Stimulated activated CD8-positive, alpha-beta memory T cell treated with anti-CD3 and anti-CD28 coated beads, Interleukin-4, amount 100 ng/mL, for 24 hours (primary cell): ENCODE data around the gene CHD3.
A peak's percentile ranks its signal among the peaks of the same experiment; 100 is the strongest.
"Not testable (repeated sequence)": the region's sequence is repeated elsewhere in the genome, so short reads cannot be mapped to it uniquely, and the experiment has no call there.

ENCODE experiments used
- DNase-seq: peaks from one replicate; pipeline ENCODE4 v3.0.0-alpha.2; 2020; ENCODE audit warnings: low read depth

CHD3 gene

DNA sequence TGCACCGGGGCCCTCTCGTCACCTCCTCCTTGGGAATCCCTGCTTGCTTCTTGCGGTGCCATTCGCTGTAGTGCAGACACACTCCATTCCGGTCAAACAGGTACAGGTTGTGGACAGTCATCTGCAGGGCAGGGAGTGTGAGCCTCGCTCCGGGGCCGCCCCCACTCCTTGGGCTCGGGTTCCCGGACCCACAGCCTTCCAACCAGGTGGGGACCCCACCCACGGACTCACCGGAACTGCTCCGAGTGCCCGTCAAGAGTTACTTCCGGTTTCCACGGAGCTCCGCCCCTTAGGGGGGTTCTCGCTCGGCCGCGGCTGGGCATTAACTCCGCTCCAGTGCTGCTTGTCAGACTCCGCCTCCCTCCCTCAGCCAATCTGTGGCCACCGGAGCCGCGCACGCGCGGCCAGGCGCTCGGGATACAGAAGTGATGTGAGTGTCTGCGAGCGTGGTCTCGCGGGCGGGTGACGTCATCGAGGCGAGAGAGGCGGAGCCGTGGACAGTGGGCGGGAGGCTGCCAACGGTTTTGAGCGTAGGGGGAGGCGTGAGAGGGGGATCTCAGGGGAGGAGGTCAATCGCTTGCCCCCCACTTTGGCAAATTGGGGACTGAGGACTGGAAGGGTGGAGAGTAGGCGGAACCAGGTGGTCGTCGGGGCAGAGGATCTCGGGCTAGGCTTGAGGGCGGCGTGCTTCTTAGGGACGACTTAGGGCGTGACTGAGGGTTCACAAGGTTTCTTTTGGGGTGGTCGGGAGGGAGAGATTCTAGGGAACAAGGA lies 43.3 kb downstream of the CHD3 start, which contains the start of the genes CNTROB and TRAPPC1:
CNTROB (plus strand) TSS at position 498 of the 774 bp plus-strand sequence. CDS start 874 bp downstream, outside the sequence.
TRAPPC1 (minus strand) TSS at position 238 of the 774 bp plus-strand sequence; CDS start at position 121, 117 bp downstream.
- peak; percentile 99 for DNase-seq

- DNase-seq, result no peak
These were observed 43.9 kb downstream of the CHD3 start for GRCh38 chr17:7932483-7932891.

- no peak for DNase-seq
These were observed 44.4 kb downstream of the CHD3 start for GRCh38 chr17:7932949-7933348.

- no peak for DNase-seq
These were observed 47.3 kb downstream of the CHD3 start for GRCh38 chr17:7935859-7936258.

DNA sequence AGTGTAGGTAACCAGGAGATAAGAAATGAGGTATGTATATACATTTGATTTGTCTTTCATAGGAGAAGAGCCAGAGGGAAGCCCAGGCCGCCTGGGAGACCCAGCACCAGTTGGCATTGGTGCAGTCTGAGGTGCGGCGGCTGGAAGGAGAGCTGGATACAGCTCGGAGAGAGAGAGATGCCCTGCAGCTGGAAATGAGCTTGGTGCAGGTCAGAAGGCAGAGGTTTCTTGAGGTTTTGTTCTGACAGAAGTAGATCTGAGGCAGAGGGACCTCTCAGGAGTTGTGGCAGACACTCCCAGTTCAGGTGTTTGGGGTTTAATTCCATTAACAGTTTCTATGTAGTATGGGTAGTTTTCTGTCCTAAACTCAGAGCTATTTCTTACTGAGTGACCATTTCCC lies 51.4 kb downstream of the CHD3 start:
- DNase-seq, result no peak

DNA sequence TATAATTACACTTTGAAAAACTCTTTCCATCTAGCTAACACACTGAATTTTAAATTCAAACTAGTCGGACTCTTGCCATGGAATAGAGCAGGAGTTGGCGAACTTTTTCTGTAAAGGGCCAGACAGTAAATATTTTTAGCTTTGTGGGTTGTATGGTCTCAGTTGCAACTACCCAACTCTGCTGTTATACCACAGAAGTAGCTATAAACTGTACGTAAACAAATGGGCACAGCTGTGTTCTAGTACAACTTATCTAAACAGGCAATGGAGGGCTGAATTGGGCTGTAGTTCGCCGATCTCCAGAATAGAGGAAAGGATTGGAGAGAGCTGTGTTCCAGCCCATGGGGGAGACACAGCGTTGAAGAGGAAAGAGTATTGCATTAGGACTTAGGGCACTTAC lies 52.2 kb downstream of the CHD3 start:
- no peak for DNase-seq

DNA sequence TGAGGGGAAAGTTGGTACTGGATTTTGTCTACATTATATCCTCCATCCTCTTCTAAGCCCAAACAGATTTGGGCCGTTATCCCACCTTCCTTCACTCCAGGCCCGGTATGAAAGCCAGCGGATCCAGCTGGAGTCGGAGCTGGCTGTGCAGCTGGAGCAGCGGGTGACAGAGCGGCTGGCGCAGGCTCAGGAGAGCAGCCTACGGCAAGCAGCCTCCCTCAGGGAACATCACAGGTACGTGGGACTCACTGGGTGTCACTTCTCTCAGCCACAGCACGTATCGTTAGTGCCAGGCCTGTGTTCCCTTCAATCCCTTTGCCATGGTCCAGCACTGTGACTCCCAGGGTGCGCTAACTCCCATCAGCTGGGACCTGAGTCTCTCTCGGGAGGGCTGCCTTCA lies 54.7 kb downstream of the CHD3 start:
- DNase-seq, result no peak

DNA sequence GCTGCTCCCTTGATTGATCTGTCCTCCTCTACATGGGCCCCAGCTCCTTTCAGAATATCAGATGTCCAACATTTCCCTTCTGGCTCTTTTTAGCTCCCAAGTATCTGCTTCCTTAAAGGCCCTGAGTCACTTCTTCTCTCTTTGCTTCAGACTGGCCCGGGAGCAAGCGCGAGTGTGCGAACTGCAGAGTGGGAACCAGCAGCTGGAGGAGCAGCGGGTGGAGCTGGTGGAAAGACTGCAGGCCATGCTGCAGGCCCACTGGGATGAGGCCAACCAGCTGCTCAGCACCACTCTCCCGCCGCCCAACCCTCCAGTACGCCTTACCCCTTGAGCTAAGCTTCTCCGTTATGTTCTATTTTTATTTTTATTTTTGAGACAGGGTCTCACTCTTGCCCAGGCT lies 55.7 kb downstream of the CHD3 start:
- DNase-seq, result no peak

DNA sequence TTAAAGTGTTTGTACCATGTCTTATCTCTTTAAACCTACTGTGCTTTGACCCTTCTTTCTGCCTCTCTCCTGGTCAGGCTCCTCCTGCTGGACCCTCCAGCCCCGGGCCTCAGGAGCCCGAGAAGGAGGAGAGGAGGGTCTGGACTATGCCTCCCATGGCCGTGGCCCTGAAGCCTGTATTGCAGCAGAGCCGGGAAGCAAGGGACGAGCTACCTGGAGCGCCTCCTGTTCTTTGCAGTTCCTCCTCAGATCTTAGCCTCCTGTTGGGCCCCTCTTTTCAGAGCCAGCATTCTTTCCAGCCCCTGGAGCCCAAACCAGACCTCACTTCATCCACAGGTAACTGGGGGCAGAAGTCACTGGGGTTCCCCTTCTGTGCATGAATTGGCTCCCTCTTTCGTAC lies 57.1 kb downstream of the CHD3 start:
- DNase-seq, result no peak

DNA sequence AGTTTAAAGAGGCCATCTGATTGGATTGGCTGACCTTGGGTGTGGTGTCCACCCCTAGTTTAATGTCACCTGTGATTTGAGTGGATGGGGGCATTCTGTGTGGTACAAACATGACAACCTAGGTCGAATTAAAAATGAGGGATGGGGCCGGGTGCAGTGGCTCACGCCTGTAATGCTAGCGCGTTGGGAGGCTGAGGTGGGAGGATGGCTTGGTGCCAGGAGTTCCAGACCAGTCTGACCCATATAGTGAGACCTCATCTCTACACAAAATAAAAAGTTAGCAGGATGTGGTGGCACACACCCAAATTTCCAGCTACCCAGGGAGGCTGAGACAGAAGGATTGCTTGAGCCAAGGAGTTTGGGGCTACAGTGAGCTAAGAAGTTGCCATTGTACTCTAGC lies 57.9 kb downstream of the CHD3 start:
- DNase-seq, result no peak

DNA sequence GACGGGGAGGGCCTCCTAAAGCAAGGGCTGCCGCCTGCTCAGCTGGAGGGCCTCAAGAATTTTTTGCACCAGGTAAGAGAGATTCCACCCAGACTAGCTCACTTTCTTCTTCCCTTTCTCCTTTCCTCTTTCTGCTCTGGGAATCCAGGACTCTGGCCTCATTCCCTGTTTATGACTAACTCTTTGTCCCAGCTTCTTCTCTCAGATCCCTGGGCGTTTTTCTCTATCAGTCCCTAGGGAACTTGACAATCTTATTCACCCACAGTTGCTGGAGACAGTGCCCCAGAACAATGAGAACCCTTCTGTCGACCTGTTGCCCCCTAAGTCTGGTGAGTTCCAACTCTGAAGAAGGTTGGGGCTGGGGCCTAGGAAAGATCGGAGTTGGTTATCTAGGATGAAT lies 59.1 kb downstream of the CHD3 start:
- DNase-seq, result no peak

- no peak for DNase-seq
These were observed 62.0 kb downstream of the CHD3 start for GRCh38 chr17:7950578-7950977.

- DNase-seq, result peak; percentile 7
These were observed 62.7 kb downstream of the CHD3 start for GRCh38 chr17:7951143-7951792.

DNA sequence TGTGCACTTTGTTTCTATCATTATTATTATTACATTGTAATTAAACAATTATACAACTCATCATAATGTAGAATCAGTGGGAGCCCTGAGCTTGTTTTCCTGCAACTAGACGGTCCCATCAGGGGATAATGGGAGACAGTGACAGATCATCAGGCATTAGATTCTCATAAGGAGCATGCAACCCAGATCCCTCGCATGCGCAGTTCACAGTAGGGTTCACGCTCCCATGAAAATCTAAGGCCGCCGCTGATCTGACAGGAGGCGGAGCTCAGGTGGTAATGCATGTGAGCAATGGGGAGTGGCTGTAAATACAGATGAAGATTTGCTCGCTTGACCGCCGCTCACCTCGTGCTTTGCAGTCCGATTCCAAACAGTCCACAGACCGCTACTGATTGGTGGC lies 64.7 kb downstream of the CHD3 start:
- not testable (repeated sequence) for DNase-seq

DNA sequence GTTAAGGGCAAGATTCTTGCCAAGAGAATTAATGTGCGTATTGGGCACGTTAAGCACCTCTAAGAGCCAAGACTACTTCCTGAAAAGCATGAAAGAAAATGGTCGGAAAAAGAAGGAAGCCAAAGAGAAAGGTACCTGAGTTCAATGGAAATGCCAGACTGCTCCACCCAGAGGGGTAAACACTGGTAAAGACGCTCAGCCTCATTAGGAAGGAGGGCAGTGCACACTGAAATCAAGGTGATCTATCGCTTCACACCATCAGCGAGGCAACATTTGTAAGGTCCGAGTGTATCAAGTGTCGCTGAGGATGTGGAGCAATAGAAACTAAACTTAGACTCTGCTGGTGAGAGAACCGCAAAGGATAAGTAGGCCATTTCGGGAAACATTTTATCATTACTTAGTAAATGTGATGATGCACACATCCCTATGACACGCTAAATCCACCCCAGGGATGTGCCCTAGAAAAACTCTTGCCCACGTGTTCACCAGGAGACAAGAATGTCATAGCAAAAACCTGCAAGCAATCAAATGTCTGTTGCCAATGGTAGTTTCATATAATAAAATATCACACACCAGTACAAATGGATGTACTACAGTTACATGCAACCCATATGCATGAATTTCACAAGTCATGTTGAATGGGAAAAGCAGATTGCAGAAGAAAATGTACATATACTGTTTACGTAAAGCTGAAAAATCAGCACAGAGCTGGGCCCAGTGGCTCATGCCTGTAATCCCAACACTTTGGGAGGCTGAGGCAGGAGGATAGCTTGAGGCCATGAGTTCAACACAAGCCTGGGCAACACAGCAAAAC lies 67.0 kb downstream of the CHD3 start:
- no peak for DNase-seq

GRCh38 chr17:7956228-7956965 lies 67.8 kb downstream of the CHD3 start:
- no peak for DNase-seq

DNA sequence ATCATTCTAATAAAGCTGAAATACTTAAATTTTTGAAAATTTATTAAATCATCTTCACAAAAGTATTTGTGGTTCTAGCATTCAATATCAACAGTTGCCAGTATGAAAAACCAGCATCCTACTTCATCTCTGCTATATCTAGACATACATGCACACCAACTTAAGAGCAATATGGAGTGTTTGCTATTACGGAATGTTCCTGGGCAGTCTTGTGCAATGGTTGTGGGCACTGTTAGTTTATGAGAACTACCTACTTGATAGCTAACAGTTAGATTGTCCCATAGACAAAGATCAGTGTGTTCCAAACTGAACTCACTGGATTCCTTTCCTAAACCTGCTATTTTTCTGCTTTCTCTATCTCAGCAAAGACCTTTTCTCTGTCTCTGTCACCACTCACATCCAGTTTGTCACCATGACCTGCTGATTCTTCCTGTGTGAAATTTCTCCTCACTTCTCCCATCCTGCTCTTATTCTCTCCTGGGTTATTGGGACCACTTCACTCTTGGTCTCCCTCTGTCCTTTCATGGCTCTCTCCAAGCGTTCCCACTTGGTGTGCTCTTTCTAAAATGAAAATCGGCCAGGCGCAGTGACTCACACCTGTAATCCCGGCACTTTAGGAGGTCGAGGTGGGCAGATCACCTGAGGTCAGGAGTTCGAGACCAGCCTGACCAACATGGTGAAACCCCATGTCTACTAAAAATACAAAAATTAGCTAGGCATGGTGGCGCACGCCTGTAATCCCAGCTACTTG lies 71.1 kb downstream of the CHD3 start:
- no peak for DNase-seq

DNA sequence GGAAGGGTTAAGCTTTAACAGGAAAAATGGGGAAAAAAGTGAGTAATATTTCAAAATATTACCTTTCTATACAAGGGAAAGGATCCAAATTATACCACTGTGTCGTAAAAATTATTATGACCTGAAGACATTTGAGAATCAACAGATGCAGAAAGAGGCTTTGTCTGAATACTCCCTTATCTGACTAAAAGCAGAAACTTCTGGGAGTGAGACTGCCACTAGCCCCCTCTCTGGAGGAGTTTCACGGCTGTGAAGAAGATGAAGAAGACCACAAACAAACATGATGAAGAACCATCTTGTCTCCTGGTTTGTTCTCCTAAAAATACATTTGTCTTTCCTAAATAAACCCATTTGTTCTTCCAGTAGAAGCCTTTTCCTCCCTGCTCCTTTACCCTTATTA lies 72.8 kb downstream of the CHD3 start:
- no peak for DNase-seq
